Fibroblast of skin of left biceps (primary cell): ENCODE measurements around the gene RXFP4.
"Not testable (repeated sequence)": the region's sequence is repeated elsewhere in the genome, so short reads cannot be mapped to it uniquely, and the experiment has no call there.

Experiments
- DNase-seq, 2 experiments: peaks; one replicate each; pipeline ENCODE4 v3.0.0-alpha.2; 2013; ENCODE audit warnings: low read depth in 2 of 2

Gene RXFP4

DNA sequence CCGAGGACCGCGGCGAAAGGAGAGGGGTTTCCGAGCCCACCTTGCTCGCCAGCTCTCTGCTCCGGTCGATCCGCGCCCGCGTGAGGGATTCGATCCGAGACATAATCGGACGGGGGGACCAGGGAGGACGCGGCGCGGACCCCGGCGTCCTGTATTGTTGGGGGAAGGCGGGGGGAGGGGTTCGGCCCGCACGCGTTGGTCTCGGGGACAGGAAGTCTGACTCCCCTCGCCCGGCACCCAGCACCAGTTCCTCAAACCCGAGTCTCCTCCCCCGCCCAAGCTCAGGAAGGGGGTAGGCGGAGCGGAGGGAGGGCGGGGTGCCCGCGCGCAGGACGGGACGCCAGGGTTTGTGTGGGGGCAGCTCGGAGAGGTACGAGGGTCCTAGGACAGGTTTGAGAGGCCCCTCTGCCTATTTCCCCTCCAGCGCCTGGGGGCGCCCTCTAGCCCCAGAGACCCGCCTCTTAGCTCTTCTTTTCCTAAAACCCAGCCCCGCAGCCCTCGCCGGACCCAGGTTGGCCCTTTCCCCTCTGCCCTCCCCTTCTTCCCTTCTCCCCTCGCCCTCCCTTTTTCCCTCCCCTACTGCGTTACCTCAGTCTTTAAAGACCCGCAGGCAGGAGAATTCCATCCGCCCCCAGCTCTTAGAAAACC, 37.0 kb downstream of the RXFP4 start, which contains the start of gene ARHGEF2:
ARHGEF2 (minus strand) TSS at position 223 of the 648 bp plus-strand sequence; CDS start at position 103, 120 bp downstream.
- peak in 1 of 2 experiments; percentile 51 for DNase-seq

DNA sequence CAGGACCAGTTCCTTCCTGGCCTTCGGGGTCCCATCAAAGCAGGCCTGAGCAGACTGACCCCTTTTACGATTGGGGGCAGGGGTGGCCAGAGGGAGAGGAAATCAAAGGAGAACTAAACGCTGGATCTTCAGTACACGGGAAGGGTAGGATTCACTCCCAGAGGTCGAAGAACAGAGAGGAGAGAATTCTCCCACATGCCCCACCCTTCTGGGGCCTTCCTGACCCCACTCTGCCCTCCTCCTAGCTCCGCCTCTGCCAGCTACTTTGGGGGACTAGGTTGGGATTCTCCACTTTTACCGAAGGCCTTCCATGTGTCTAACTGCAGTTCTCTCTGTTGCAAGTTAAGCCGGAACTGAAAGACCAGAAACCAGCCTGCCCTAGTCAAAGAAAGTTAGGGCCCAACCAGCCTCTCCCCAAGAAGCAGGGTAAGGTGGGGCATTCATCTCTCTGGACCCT, 37.6 kb downstream of the RXFP4 start:
- DNase-seq, result no peak

DNA sequence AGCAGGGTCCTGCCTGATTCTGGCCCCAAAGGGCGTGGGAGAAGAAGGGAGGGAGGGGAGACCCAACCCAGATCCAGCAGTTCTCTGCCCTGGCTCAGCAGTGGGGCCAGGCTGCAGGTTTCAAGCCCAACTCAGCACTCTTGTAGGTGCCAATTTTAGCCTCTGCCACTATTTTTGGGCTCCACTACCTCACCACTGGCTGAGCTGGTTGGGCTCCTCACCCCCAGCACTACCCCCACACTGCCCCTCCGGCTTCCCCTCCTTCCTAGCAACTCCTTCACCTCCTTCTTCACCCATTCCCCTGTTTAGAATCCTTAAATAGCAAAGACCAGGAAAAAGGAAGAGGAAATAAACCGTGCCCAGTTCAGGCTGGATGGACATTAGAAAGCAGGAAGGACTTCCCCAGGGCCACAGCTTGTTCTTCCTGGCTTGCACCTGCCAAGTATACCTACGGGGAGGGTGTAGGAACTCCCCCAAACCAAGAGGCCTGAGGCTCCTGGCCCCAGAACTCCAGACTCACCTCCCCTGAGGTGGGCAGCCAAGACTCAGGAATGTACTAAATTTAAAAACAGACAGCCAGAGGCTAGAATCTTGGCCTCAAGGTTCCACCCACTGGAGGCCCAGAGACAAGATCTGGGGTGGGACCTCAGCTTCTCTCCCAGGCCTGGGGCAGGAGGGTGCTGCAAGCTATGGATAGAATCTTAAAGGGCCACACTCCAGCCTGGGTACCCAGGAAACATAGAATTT, 38.3 kb downstream of the RXFP4 start:
- no peak for DNase-seq

DNA sequence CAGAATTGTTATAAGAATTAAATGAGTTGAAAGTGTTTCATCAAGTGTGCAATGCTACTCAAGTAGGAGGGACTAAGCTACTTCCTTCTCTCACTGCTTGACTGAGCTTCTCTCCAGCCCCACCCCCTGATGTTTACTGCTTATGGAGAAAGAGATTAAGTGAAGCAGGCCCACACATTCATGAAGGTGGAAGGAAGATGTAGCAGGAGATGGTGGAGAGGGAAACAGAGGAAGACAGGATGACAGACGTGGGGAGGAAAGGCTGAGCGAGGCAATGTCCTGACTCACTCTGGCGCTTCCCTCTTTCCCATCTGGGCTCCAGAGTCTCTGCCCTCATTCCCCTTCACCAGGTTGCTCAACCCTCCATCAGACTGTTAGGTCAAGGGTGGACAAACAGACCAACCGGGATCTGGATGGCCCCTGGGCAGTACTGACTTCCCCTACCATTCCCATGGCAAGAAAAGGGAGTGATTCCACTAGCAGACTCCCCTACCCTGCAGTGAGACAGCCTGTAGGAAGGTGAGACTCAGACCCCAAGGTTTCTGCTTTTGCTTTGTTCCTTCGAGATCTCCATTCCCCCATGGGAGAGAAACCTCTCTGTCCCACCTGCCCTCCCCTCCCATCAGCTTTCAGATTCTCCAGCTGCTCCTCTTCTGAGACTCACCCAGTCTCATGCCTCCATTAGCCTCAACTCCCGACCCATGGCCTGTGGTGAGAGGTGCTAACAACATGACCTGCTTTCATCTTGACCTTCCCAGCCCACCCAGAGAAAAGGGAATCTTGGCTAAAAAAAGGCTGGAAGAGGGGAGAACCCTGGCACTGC, 40.0 kb downstream of the RXFP4 start:
- peak in 1 of 2 experiments; percentile 36 for DNase-seq

DNA sequence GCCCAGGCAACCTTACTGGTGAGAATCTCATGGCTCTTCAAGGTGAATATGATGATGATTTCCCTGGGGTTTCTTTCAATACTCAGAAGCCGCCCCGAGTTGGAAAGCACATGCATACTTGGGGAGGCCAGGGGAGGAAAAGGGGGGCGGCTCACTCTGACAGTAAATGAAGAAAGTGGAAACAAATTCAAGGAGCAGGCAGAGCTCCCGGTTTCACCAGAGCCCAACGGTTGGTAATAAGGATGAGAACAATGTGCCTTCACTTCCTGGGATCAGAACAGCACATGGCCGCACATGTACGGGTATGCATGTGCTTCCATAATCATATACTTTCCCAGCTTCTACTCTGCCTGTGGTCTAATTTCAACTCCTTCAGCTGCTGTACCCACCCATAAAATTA, 40.7 kb downstream of the RXFP4 start:
- no peak for DNase-seq

DNA sequence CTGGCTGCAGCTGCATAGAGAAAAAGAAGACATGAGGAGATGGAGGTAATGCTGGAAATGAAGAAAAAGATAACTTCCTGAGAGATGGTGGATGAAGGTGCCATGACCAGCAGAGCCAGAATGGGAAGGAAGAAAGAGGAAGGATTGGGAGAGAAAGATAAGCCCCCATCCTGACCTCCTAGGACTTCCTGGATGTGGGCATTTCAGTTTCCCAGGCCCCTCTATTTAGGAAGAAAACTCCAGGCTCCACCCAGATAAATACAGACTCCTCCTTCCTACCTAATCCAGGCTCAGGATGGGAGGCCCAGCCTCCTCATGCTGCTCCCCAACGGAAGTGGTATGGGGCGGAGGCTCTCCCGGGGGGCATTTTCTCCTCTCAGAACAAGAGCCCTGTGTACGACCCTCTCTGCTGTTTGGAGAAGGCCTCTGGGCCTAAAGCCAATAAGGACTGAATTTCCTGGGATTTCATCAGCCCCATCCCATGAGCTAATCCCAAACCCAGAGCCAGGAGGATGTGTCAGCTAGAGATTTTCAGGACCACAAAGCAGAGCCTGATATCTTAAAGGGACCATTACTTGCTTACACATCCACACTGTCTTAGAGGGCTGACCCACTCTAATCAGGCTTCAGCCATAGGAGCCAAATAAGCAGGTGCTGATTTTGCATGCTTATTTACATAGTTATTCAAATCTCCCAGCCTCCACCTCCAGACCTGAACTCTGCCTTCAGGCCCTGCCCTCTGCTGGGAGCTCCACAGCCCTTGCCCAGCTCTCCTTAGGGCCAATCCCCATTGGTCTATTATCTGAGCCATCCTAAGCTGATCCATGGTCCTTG, 42.0 kb downstream of the RXFP4 start:
- DNase-seq, result peak; percentile 100

DNA sequence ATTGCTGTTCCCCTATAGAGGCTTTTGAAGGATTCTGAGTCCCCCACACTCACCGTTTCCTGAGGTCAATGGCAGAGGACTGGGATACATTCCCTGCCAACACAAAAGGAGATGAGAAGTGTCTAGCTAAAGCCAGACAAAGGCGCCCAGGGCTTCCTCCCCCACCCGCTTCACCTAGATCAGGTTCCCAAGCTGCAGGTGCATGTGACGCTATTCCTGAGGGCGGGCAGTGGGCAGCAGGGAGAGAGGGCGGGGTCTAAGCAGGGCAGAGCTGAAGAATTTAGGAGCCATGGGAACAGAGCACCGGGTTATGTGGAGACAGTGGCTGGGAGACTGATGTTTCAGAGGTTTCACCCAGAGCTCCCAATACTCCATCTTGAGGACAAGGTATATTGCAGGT, 42.9 kb downstream of the RXFP4 start:
- DNase-seq, result no peak

DNA sequence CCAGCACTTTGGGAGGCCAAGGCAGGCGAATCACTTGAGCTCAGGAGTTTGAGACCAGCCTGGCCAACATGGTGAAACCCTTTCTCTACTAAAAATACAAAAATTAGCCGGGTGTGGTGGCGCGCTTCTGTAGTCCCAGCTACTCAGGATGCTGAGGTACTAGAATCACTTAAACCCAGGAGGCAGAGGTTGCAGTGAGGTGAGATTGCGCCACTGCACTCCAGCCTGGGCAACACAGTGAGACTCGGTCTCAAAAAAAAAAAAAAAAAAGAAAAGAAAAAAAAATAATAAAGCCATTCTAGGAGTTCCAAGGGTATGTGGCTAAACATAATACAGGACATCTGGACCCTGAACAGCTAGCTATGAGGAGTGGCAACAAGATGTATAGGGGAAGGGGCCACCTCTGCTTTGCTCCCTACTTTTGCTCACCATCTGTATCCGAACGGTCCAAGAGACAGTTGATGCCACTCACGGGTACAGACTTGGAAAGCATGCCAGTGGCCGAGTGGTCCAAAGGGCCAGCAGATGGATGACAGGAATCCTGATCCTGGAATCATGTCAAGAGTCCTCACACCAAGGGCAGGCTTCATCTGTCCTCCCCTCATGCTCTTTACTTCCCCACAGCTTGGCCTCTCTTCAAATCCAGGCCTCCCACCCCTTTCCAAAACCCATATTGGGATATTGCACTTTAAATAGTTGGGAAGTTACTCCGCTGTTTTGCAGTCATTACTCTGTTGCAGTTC, 43.6 kb downstream of the RXFP4 start:
- not testable (repeated sequence) for DNase-seq

DNA sequence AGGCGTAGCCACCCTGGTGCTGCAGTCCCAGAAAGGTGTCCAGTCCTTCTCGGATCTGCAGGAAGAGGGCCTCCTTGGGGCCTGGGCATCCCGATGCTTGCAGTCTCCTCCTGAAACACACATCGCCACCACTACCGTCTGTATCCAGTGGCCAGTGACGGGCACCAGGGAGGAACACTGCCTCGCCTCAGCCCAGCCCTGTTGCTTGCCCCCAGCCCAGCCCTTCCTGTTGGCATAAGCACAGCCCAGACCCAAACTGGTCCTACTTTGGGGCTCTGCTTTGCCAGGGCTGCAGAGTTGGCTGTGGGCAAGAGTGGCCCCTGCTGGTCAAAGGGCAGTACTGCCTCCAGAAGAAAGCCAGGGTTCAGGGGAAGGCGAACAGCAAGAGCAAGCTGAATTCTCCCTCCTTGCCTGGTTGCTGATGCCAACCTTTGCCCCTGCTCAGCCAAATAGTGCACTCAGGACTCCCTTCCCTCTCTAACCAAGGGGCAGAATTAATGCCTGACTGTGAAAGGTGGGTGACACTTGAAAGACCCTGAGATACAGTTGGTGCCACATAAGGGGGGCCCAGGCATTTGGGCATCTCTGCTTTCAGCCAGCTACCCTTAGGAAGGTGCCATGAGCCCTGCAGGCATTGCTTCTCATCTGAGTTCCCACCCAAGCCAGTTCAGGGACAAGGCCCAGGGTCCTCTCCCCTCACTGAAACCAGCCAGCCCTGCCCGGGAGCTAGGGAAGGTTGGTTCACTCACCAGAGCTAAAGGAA, 48.0 kb downstream of the RXFP4 start:
- DNase-seq, result no peak

DNA sequence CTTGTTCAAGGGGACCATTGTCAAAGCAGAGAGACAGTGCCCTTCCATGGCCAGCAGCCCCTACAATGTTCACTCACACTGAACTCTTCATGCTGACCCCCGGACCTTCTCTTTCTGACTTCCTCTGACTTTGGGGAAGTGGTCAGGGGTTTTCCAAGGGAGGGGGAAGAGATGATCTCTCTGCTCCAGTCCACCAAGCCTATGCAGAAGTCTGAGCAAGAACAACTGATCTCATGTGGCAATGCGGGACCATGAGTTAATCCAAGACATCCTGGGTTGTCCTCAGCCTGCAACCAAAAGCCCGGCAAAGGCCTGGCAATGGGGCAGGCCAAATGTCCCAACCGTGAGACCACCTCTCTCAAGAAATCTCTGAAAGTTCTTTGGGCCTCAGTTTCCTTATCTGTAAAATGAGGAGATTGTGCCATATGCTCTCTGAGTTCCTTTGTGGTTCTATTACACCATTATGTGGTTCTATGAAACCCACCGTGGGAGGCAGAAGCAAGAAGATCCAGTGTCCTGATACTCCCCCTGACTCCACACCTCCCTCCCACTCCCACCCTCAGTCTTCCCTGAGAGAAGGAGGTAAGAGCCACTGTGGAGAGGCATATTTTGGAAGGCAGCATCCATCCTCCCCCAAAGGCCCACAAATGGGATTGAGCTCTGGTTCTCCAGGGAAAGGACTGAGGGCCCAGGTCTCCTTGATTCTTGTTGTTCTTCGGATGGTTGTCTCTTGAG, 48.7 kb downstream of the RXFP4 start:
- no peak for DNase-seq
